ENCODE data around the gene PSMD1.

GRCh38 chr2:231177156-231178025, 120.7 kb downstream of the PSMD1 start:
- TF ChIP-seq CTCF (IDR thresholded peaks at IDR 0.05; ENCODE audit: low read depth, low read length, poor library complexity, severe bottlenecking), result no peak
- no peak for TF ChIP-seq EZH2phosphoT487 (IDR thresholded peaks at IDR 0.05; ENCODE audit: borderline replicate concordance, low read length)
